Loucy (cell line): Measurements from ENCODE around the gene ELAC1.

Experiments used
- H2AFZ ChIP-seq: fragments of 200-600 bp; sonication (generic); 2 replicates; pipeline ENCODE4 v1.6.0; 2016; ENCODE audit warnings: antibody characterized with exemption, mild to moderate bottlenecking, low read length, moderate library complexity
- H3F3A ChIP-seq: fragments of 200-600 bp; 2 replicates; pipeline ENCODE4 v1.6.0; 2016; ENCODE audit warnings: antibody characterized with exemption, low read depth, mild to moderate bottlenecking
- H3K27me3 ChIP-seq: fragments of 200-600 bp; sonication (generic); 2 replicates; pipeline ENCODE4 v1.6.1; 2014; ENCODE audit warnings: low read length, mild to moderate bottlenecking; ENCODE audit not compliant: insufficient read depth, poor library complexity, severe bottlenecking
- H3K36me3 ChIP-seq: fragments of 200-600 bp; sonication (generic); 2 replicates; pipeline ENCODE4 v1.6.1; 2016; ENCODE audit warnings: low read length; ENCODE audit not compliant: insufficient read depth
- H3K4me1 ChIP-seq: fragments of 200-600 bp; sonication (generic); 2 replicates; pipeline ENCODE4 v1.5.1; 2014; ENCODE audit warnings: low read length, mild to moderate bottlenecking; ENCODE audit not compliant: insufficient read depth, poor library complexity, severe bottlenecking
- H3K4me2 ChIP-seq: fragments of 200-600 bp; sonication (generic); 2 replicates; pipeline ENCODE4 v1.6.0; 2014; ENCODE audit warnings: antibody characterized with exemption, low read length, low read depth, mild to moderate bottlenecking; ENCODE audit not compliant: poor library complexity, severe bottlenecking
- H3K4me3 ChIP-seq: fragments of 200-600 bp; sonication (generic); 2 replicates; pipeline ENCODE4 v1.5.1; 2014; ENCODE audit warnings: low read length, mild to moderate bottlenecking, mixed read lengths; ENCODE audit not compliant: poor library complexity, severe bottlenecking
- H3K79me2 ChIP-seq: fragments of 200-600 bp; sonication (generic); 2 replicates; pipeline ENCODE4 v1.6.1; 2014; ENCODE audit warnings: low read length; ENCODE audit not compliant: insufficient read depth
- H3K9ac ChIP-seq: fragments of 200-600 bp; sonication (generic); 2 replicates; pipeline ENCODE4 v1.6.0; 2014; ENCODE audit warnings: mild to moderate bottlenecking, low read depth, low read length, moderate library complexity; ENCODE audit not compliant: poor library complexity, severe bottlenecking
- H3K9me2 ChIP-seq: fragments of 200-600 bp; sonication (generic); replicated peaks from 2 replicates; pipeline ENCODE4 v1.6.1; 2016; ENCODE audit warnings: low read depth, low read length, mixed read lengths
- H3K9me3 ChIP-seq: fragments of 200-600 bp; sonication (generic); 2 replicates; pipeline ENCODE4 v1.6.1; 2014; ENCODE audit warnings: mild to moderate bottlenecking, antibody characterized with exemption, low read length, low read depth; ENCODE audit not compliant: insufficient read depth
- H4K20me1 ChIP-seq: fragments of 200-600 bp; sonication (generic); 2 replicates; pipeline ENCODE4 v1.6.0; 2014; ENCODE audit warnings: antibody characterized with exemption, low read length, mild to moderate bottlenecking; ENCODE audit not compliant: insufficient read depth, poor library complexity, severe bottlenecking
- CTCF ChIP-seq: fragments of 200-600 bp; sonication (generic); conservative IDR thresholded peaks from 2 replicates; pipeline ENCODE4 v1.5.1; 2014; ENCODE audit warnings: mild to moderate bottlenecking, antibody characterized with exemption, low read length
- EZH2phosphoT487 ChIP-seq: fragments of 200-600 bp; IDR thresholded peaks from 2 replicates; pipeline ENCODE4 v1.6.1; 2018; ENCODE audit warnings: antibody characterized with exemption, mild to moderate bottlenecking, moderate library complexity, borderline replicate concordance

The ELAC1 gene

GRCh38 chr18:50949185-50949584 is 18.7 kb upstream of the ELAC1 start:
- Histone ChIP-seq H3F3A (no peaks in the 10 kb centered on the region), H2AFZ (no peak overlapping the region), H3K36me3 (peaks cover 7% of the 10 kb centered on the region; the same call in 1 of the 2 replicates), H3K79me2 (no peaks in the 10 kb centered on the region), H3K9ac (no peak overlapping the region), H3K9me2 (no peaks in the 10 kb centered on the region), H4K20me1 (no peaks in the 10 kb centered on the region), H3K9me3 (no peaks in the 10 kb centered on the region), H3K4me1 (no peaks in the 10 kb centered on the region), H3K4me2 (no peak overlapping the region), H3K27me3 (no peaks in the 10 kb centered on the region), H3K4me3 (no peak overlapping the region)
- TF ChIP-seq CTCF (no peak), EZH2phosphoT487 (no peak)

GRCh38 chr18:50950626-50951025 is 17.2 kb upstream of the ELAC1 start:
- H4K20me1 ChIP-seq = no peaks in the 10 kb centered on the region
- no peaks in the 10 kb centered on the region for H3K79me2 ChIP-seq
- no peaks in the 10 kb centered on the region for H3K27me3 ChIP-seq
- H3K9me2 ChIP-seq = no peaks in the 10 kb centered on the region
- H3K36me3 ChIP-seq = peaks cover 7% of the 10 kb centered on the region; the same call in 1 of the 2 replicates
- no peak overlapping the region for H2AFZ ChIP-seq
- no peak overlapping the region for H3K9ac ChIP-seq
- H3F3A ChIP-seq = no peaks in the 10 kb centered on the region
- H3K4me2 ChIP-seq = no peak overlapping the region
- H3K4me3 ChIP-seq = no peak overlapping the region
- no peaks in the 10 kb centered on the region for H3K9me3 ChIP-seq
- no peaks in the 10 kb centered on the region for H3K4me1 ChIP-seq
- TF ChIP-seq EZH2phosphoT487 = no peak
- no peak for TF ChIP-seq CTCF

- H3K9ac ChIP-seq = no peak overlapping the region
- H3K4me3 ChIP-seq = no peak overlapping the region
- H3F3A ChIP-seq = no peaks in the 10 kb centered on the region
- no peaks in the 10 kb centered on the region for H3K4me1 ChIP-seq
- no peak overlapping the region for H2AFZ ChIP-seq
- H3K9me2 ChIP-seq = no peaks in the 10 kb centered on the region
- H3K9me3 ChIP-seq = no peaks in the 10 kb centered on the region
- H3K79me2 ChIP-seq = no peaks in the 10 kb centered on the region
- no peak overlapping the region for H3K4me2 ChIP-seq
- no peaks in the 10 kb centered on the region for H4K20me1 ChIP-seq
- no peaks in the 10 kb centered on the region for H3K27me3 ChIP-seq
- TF ChIP-seq EZH2phosphoT487 (no peak), CTCF (no peak)
- H3K36me3 ChIP-seq = no peaks in the 10 kb centered on the region
Observed at GRCh38 chr18:50953822-50954221, 14.0 kb upstream of the ELAC1 start.
